Activated T-cell treated with anti-CD3 and anti-CD28 coated beads for 4 hours (primary cell): ENCODE results near the gene FTH1.
"Not testable (repeated sequence)": the region's sequence is repeated elsewhere in the genome, so short reads cannot be mapped to it uniquely, and the experiment has no call there.

ENCODE experiments used
- DNase-seq: peaks from one replicate; pipeline ENCODE4 v3.0.0-alpha.2; 2020

Gene FTH1

DNA sequence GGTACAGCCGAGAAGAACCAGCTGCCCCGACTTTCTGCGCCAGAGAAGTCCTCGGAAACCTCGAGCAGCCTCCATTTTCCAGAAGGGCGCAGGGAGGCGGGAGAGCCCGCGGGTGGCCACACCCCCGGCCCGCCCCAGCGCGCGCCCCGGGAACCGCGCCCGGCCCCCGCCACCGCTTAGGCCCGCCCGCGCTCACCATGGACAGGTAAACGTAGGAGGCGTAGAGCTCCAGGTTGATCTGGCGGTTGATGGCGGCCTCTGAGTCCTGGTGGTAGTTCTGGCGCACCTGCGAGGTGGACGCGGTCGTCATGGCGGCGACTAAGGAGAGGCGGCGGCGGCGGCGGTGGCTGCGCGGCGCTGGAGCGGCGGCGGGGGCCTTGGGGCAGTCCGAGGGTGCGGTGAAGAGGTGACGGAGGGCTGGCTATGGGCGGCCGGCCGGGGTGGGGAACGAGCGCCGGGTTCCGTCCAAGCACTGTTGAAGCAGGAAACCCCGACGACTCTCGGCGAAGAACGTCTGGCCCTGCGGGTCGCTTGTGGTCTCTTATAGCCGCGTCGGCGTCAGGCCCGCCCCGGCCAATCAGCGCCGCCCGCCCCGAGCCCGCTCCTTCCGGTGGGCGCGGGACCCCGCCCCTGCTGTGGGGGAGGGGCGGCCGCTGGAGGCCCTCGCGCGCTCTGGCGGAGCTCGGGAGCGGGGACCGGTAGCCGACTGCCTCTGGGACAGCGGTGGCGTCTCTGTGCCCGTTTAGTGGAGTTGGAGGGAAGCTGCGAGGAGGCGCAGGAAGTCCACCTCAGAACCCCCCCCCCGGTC lies at the start of gene FTH1:
Gene FTH1, minus strand, starts transcription at position 519 of the 808 bp plus-strand sequence. Its CDS starts 209 bp downstream, at position 310.
- DNase-seq = peak; percentile 73

DNA sequence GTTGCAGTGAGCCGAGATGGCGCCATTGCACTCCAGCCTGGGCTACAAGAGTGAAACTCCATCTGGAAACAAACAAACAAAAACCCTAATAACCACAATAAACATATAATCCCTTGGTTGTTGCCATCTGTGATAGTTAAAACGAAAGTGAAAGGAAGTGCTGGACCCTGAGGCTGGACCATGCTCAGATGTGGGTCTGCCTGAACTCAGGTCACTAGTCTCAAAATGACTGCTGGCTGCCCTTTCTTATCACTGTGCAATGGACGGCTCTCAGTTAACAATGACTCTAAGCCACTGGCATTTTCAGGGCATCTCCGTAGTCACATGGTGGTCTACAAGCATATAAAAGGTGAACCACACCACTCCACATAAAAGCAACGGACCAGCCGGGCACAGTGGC lies 48.2 kb upstream of the FTH1 start:
- no peak for DNase-seq

DNA sequence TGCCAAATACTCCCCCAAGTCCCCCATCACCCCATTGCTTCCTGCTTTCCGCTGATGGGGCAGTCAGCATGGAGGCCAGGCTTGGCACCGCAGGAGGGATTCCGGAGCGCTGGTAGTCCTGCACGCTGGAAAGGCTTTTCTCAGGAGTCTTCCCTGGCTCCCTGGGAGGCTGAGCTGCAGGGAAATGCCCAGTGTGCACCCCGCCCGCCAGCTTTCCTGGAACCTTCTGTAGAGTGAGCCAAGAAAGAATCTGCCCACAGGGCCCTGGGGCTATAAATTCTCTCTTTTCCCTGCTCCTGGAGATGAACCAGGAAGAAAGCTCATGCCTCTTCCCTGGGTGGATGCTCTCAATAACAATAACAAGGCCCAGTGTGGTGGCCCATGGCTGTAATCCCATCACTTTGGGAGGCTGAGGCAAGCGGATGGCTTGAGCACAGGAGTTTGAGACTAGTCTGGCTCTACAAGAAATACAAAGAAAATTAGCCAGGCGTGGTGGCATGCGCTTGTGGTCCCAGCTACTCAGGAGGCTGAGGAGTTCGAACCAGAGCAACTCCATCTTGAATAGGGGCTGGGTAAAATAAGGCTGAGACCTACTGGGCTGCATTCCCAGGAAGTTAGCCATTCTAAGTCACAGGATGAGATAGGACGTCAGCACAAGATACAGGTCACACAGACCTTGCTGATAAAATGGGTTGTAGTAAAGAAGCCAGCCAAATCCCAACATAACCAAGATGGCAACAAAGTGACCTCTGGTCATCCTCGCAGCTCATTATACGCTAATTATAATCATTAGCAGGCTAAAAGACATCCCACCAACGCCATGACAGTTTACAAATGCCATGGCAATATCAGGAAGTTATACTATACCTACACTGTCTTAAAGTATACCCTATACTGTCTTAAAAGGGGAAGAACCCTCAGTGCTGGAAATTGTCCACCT lies 46.4 kb upstream of the FTH1 start:
- DNase-seq = no peak

DNA sequence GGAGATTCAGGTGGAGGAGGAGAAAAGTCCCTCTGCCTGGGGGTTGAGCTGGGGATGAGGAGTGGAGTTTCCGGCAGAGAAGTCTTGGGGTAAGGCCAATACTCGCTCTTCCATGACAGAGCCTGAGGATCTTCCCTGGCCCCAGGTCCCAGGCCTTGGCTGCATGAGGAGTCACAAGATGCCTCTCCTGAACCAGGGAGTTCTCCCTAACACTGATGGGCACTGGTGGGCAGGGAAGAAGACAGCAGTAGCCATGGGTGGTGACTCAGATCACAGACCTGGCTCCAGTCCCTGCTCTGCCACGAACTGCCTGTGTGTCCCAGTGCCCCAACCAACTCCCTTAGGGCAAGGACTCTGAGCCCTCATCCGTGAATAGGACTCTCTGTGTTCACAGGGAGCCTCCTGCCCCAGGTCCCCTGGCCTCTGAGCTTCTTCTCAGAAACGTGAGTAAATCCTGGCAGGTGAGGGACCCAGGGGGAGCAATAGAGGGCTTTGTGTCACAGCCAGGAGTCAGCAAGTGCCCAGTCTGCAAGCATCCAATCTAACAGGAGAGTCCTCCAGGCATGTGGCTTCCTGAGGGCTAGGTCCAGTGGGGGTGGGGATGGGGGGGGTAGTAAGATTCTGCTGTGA lies 45.5 kb upstream of the FTH1 start:
- DNase-seq = no peak

DNA sequence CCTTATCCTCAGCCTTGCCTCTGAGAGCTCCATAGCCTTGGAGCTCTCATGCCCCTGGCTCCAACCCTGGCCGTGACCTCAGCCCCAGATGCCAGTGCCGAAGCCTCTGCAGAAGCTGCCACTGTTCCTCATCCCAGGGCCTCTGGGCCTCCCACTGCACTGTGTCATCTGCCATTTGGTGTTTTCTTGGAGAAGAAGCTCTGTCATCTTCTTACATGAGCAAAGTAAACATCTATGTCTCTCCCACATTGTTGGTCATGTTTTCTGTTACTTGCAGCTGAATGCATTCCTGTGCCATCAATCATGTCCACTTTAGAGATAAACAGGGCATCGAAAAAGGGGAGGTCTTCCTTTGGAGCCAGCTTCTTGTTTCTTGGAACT lies 45.0 kb upstream of the FTH1 start:
- no peak for DNase-seq

DNA sequence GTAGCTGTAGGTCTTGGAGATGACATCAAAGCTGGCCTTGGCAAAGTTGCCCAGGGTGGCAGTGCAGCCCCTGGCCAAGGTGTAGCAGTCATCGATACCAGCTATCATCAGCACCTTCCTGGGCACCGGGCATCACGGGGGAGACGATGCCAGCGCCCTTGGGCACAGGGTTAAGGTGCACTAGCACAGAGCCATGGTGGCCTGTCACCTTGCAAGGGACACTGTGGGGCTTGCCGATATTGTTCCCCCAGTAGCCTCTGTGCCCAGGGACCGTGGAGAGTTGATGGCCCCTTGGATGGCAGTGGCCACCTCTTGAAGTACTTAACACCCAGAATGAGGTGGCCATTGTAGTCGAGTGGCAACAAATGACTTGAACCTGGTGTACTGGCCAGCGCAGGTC lies 44.4 kb upstream of the FTH1 start:
- DNase-seq = no peak

DNA sequence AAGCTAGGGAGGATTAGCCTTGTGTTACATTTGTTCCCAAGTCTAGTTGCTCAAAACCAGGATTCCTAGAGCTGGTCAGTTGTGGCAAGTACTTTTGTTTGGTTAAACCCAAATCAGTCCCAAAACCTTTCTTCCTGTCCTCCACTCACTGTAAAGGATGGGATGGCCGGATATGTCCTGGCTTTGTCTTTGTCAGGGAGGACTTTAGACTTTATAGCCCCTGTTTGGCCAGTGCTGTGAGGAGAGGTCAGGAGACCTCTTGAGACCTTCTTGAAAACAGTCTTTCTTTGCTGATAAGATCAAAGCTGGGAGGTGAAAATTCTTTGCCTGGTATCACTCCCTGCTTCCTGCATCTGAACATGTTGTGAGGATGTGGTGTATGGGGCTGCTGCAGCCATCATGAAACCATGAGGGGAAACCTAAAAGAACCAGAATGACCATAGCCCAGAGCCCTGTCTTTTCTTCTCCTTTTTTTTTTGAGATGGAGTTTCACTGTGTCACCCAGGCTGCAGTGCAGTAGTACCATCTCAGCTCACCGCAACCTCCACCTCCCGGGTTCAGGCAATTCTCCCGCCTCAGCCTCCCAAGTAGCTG lies 43.6 kb upstream of the FTH1 start:
- DNase-seq = no peak

DNA sequence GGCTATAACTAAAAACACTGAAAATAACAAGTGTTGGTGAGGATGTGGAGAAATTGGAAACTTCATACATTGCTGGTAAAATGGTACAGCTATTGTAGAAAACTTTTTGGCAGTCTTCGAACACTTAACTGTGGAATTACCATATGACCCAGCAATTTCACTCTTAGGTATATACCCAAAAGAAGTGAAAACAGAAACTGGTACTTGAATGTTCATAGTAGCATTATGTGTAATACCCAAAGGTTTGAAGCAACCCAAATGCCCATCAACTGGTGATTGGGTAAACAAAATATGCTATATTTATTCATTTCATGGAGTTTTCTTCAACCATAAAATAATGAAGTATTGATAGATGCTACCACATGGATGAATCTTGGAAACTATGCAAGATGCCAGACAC lies 40.8 kb upstream of the FTH1 start:
- DNase-seq = no peak

DNA sequence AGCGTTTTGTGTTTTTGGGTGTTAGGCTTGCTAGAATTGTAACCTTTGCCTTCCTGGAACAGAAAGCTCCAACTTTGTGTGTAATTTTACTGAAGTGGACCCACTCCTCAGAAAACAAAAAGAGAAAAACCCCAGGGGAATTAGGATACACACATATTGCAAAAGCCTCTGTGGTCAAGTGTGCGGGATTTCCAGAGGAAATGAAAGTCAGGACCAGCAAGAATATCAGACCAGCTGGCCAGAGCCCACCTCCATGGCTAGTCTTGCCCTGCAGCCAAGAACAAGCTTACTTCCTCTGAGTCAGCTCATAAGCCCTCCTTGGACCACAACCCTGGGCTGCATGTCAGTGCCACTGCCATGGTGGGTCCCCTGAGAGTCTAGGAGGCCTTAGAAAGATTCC lies 37.0 kb upstream of the FTH1 start:
- DNase-seq = no peak

DNA sequence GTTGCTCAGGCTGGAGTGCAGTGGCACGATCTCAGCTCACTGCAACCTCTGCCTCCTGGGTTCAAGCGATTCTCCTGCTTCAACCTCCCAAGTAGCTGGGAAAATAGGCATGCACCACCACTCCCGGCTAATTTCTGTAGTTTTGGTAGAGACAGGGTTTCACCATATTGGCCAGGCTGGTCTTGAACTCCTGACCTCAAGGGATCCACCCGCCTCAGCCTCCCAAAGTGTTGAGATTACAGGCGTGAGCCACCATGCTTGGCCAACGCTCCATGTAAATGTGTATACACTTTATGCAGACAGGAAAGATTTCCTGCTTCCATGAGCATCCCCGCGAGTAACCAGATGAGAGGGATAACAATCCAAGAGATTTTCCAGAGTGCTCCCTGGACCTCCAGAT lies 34.8 kb upstream of the FTH1 start:
- not testable (repeated sequence) for DNase-seq

DNA sequence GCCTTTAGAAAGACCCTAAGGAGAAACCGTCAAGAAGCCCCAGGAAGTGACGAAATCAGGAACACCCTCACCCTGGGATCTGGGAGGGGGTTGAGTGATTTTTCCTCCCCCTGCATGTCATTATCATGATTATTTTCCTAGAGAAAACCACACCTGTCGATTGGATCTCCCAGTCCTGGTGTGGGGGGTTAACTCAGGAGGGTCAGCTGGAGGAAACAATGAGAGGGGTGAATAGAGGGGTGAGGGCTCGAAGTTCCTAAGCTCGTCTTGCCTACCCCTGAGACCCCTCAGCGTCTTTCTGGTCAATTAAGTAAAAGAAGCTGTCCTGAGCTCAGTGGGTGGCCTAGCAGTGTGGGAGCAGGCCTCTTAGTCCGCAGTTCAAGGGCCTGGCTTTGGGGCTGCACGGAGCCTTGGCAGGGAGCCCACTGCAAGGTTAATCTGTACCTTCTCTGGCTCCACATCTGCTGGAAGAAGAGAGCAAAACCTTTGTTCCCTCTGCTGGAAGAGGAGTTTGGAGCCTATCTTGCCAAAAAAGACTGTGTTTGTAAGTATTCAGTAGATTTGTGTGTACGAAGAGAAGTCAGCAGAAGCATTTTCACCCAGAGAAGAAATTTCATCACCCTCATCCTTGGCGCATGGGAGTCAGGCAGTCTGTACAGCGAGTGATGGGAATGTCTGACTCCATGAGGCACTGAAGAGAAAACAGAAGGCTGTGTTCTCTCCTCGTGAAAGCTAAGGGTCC lies 34.2 kb upstream of the FTH1 start:
- DNase-seq = no peak

DNA sequence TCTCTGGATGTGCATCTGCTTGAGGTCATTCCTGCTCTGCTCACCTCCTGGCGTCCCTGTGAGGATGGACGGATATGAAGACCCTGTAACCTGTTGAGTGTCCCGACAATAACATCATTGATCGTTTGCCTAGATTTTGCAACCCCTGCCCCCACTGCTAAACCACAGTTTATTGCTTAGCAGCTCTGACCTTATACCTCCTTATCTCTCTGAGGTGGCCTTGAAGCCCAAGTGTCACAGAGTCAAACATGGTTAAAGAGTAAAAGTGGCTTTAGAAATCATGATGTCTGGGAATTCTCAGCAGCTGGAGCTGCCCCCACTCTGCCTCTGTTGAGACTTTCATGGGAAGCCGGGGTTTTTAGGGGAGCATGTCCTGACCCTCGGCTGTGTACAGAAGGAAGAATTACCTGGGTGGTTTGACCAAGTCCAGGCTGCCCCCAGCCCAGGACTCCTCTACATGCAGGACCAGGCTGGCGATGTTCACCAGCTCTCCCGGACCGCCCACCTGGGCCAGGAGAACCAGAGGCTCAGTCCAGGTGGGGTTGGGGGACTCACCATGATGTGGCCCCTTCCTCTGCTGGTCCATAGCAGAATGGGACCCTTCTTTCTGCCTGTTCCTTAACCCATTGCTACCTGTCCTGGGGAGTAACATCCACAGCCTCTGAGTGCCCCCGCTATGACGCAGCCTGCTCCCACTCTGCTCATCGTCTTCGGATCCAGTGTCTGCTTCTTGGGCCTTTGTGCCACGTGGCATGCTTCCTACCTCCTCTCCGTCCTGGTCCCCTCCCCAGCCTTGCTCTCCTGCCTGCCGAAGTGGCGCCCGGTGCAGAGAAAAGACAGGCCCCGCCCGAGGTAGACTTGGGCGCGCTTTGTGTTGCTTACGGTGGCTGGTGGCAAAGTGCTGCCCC lies 33.4 kb upstream of the FTH1 start:
- no peak for DNase-seq

DNA sequence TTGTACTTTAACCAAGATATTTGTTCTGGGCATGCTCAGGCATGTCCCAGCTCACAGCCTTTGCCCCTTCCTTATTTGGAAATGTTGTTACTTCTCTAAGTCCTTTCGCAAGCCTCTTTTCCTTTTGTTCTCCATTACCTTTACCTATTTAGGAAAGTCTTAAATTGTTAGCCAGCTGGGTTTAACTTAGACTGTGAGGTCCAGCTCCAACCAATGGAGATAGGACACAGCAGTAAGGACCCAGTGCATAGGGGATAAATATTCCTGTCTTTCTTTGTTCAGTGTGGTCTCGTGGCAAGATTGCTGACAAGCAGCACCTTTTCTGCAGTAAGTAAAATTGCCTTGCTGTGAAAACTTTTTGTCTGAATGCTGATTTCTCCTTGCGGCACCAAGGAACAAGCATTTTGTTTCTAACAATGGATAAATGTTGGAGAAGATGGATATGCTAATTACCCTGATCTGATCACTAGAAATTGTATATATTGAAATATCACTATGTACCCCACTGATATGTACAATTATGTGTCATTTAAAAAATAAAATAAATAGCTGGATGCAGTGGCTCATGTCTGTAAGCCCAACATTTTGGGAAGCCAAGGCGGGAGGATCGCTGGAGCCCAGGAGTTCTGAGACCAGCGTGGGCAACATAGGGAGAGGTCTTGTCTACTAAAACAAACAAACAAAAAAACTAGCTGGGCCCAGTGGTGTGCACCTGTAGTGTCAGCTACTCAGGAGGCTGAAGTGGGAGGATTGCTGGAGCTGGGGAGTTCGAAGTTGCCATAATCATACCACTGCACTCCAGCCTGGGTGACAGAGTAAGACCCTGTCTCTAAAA lies 31.9 kb upstream of the FTH1 start:
- DNase-seq = no peak

DNA sequence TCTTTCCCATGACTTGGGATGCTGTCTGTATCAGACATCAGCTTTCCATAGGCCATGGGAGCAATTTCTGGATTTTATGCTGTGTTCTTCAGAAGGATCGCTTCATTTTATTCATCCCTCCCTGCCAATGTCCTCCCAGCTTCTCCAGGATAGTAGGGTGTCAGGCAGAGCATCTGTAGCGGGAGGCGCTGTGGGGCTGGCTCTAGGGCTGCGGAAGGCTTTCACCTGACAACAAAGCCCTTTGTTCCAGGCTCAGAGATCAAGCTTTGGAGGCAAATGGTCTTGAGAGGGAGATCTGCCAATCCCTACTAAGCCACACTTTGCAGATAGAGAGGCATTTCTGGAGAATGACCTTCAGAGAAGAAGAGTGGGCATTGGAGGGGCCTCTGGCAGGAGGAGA lies 29.5 kb upstream of the FTH1 start:
- no peak for DNase-seq

DNA sequence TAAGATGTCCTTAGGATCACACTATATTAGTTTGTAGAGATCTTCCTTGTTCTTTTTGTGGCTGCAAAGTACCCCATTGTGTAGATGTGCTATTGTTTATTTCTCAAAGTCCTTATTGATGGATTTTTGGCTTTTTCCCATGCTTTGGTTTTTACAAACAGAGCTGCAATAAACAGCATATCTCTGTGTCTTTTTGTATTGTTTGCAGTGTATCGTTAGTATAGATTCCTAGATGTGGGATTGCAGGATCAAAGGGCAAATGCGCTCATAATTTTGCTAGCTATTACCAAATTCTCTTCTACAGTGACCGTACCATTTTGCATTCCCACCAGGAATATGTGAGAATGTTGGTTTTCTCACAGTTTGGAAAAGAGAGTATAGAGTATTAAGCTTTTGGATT lies 27.5 kb upstream of the FTH1 start:
- no peak for DNase-seq

DNA sequence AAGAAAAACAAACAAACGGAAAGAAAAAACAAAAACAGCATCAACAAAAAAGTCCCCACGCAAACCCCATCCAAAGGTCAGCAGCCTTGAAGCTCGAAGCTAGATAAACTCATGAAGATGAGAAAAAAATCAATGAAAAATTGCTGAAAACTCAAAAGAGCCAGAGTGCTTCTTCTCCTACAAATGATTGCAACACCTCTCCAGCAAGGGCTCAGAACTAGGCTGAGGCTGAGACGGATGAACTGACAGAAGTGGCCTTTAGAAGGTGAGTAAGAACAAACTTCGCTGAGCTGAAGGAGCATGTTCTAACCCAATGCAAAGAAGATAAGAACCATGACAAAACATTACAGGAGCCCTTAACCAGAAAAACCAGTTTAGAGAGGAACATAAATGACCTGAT lies 18.4 kb upstream of the FTH1 start:
- DNase-seq = no peak

DNA sequence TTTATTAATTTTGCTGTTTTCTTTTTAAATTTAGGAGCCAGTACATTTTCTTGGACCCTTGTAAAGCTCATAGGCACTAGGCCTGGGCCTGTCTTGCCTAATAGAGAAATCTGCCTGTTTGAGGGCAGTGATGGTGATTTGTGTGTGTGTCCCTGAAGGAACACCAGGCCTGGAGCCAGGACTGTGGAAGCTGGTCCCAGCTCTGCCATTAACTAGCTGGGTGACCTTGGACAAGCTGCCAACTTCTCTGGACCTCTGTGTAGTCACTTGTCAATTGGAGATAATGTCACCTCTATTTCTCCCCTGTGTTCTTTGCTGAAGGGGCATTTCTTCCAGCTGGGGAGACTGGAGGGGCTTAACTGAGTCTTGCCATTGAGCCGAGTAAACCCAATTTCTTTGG lies 16.0 kb upstream of the FTH1 start:
- no peak for DNase-seq

DNA sequence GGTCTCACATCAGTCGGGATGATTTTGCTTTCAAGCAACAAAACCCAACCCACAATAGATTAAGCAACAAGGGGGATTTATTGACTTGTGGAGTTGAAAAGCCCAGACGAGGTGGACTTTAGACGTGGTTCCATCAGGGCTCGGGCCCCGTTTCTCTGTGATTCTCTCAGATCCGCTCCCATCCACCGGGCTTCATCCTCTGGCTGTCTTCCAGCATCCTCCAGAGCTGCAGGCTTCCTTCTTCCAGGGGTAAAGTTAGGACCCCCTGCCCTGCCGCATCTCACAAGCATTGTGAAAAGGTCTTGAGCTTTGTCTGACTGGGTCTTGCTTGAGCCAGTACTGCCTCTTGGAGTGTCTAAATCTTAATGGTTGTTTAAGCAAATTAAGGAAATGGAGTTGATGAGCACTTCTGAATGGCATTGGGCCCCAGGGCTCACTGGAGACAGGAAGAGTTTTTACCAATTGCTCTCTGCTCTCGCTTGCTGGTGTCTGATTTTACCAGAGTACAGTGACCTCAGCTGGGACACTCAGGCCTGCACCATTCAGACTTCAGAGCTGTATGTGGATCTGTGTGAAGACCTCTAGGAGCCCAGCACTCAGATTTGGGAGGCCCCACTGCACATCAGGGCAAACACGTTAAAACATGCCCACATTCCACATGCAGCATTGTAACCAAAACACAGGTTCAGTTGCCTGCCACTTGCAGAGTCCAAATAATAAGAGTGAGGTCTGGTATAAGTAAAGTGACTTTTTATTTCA lies 13.5 kb upstream of the FTH1 start:
- no peak for DNase-seq
